ENCODE results near the gene TRIM24.
"Not testable (repeated sequence)": the region's sequence is repeated elsewhere in the genome, so short reads cannot be mapped to it uniquely, and the experiment has no call there.

The TRIM24 gene

DNA sequence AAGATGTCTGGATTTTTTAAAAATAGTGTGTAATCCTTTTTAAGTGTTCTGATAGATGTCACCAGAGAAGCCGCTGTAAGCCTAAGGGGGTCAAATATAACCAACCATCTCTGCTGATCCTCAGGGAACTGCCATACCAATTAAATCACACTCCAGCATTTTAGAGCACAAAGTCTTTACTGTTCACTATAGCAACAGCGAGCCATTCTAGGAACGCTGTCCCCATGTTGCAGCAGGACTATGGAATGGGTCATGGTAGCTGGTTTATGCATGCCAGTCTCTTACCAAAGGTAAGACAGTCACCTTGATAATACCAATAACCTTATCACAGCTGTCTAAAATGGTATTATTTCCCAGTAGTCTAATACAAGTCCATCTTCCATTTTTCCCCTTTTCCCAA lies 33.5 kb downstream of the TRIM24 start:
- DNase-seq (ENCODE audit: low read depth in 2 of 2, low spot score in 1 of 2) = no peak

DNA sequence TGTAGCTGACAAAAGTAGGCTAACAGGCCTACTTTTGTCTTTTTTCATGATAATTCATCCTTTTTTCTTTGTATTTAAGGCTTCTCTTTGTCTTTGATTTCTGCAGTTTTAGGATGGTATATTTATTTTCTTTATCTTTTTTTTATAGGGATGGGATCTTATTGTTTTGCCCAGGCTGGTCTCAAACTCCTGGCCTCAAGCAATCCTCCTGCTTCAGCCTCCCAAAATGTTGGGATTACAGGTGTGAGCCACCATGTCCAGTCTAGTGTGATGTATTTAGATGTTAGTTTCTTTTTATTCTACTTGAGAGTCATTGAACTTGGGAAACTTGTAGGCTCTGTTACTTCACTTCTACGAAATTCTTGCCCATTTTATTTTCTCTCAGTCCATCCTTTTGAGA lies 35.4 kb downstream of the TRIM24 start:
- no peak for DNase-seq (ENCODE audit: low read depth in 2 of 2, low spot score in 1 of 2)

DNA sequence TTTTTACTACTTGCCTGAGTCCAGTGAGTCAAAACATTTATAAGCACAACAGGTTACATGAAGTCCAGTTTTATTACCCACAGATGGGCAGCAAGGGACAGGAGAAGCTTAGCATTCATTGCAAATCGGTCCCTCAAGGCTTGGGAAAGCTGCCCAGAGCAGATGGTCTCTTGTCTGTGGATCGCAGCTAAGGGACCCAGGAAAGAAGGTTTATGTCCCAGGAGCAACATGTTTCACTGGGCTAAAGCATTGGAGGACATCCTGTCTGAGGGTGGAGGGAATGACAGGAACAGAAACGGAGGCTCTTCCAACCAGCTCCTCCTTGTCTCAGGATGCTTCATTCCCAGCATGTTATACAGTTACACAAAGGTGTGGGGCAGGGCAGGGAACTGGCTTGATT lies 39.3 kb downstream of the TRIM24 start:
- no peak for DNase-seq (ENCODE audit: low read depth in 2 of 2, low spot score in 1 of 2)

DNA sequence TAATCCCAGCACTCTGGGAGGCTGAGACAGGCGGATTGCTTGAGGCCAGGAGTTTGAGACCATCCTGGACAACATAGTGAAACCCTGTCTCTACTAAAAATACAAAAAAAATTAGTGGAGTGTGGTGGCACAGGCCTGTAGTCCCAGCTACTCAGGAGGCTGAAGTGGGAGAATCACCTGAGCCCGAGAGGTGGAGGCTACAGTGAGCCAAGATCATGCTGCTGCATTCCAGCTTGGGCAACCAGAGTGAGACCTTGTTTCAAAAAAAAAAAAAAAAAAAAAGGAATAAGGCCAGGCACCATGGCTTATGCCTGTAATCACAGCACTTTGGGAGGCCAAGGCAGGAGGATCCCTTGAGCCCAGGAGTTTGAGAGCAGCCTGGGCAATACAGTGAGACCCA lies 40.2 kb downstream of the TRIM24 start:
- not testable (repeated sequence) for DNase-seq (ENCODE audit: low read depth in 2 of 2, low spot score in 1 of 2)

DNA sequence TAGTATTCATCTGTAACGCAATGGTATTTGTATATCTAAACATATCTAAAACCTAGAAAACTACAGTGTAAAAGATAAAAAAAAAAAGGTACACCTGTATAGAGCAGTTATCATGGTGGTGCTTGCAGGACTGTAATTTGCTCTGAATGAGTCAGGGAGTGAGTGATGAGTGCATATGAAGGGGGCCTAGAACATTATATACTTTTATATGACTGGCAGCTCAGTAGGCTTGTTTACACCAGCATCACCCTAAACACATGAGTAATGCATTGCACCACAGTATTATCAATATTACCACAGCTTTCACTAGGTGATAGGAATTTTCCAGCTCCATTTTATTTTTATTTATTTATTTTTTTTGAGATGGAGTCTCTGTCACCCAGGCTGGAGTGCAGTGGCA lies 40.8 kb downstream of the TRIM24 start:
- DNase-seq (ENCODE audit: low read depth in 2 of 2, low spot score in 1 of 2) = no peak

DNA sequence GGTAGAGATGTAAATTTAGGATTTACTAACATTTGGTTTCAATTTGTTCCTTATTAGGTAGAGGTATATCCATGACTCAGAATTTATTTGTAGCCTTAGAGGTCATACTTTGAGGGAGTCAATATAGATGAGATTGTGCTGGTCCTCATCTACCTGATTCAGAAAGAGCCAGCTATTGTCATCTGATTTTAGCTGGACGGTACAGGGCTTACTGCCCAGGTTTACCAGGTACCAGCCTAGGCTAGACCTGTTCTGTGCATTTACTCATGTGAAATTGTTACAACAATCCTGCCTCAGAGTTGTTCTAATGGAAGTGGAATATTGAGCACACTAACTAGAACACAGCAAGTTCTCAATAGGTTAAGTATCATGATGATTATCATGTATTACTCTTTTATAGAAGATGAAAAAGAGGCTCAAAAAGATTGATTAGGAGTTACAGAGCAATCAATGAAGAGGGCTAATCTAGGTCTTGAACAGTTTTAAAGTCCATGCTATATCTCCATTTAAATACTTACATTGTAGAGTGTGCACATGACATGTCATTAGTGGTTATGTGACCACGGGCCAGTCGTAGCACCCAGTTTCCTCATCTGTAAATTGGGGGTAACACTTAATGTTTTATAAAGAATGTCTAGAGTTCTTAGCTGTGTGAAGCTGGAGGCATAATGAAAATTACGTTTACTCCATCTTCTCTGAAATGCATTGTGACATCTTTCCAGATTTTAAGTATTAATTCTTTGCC lies 42.1 kb downstream of the TRIM24 start:
- no peak for DNase-seq (ENCODE audit: low read depth in 2 of 2, low spot score in 1 of 2)

DNA sequence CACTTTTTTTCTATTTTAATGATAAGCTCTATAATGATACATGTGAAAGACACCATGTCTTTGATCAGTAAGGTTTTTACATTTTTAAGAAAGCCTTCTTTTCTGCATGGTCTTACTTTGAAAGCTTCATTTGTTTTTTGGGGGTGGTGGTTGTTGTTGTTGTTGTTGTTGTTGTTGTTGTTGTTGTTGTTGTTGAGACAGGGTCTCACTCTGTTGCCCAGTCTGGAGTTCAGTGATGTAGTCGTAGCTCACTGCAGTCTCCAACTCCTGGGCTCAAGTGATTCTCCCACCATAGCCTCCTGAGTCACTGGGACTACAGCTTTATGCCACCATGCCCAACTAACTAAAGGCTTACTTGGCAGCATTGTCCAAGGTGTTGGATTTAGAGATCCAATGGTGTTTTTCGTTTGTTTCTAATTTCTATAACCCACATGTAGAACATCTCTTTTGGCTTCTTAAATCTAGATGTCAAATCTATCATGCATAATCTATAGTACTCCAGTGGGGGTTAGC lies 45.4 kb downstream of the TRIM24 start:
- DNase-seq (ENCODE audit: low read depth in 2 of 2, low spot score in 1 of 2) = no peak

DNA sequence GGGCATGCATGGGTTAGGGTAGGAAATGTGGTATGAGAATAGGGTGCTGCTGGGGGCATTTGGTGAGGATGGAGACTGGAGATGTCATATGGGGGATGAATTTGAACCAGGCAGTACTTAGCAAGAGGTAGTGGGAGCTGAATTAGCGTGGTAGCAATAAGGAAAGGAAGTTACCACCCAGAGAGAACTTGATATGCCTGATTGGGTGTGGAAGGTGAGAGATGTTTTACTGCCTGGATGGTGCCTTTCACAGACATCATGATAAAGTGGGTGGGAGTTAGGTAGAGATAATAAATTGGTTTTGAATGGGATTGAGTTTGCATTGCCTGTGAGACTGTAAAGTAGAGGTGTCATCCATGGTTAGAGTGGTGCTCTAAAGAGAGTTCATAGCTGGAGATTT lies 46.7 kb downstream of the TRIM24 start:
- no peak for DNase-seq (ENCODE audit: low read depth in 2 of 2, low spot score in 1 of 2)

DNA sequence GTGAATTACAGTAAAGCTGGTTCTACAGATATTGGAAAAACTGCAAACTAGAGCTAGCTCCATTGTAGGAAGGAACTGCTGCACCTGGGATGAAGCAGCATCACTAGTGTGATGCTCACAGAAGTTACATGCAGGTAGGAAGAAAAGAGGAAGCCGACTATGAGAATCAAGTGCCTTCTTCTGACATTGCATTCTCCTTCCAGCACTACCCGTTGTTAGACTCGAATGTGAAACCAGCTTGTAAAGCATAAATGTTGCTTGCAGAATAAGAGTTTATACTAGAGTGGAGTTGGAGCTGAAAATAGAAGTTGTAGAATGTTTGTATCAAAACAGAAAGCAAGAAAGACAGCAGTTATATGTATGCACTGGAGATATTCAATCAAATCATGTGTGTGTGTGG lies 49.9 kb downstream of the TRIM24 start:
- no peak for DNase-seq (ENCODE audit: low read depth in 2 of 2, low spot score in 1 of 2)

DNA sequence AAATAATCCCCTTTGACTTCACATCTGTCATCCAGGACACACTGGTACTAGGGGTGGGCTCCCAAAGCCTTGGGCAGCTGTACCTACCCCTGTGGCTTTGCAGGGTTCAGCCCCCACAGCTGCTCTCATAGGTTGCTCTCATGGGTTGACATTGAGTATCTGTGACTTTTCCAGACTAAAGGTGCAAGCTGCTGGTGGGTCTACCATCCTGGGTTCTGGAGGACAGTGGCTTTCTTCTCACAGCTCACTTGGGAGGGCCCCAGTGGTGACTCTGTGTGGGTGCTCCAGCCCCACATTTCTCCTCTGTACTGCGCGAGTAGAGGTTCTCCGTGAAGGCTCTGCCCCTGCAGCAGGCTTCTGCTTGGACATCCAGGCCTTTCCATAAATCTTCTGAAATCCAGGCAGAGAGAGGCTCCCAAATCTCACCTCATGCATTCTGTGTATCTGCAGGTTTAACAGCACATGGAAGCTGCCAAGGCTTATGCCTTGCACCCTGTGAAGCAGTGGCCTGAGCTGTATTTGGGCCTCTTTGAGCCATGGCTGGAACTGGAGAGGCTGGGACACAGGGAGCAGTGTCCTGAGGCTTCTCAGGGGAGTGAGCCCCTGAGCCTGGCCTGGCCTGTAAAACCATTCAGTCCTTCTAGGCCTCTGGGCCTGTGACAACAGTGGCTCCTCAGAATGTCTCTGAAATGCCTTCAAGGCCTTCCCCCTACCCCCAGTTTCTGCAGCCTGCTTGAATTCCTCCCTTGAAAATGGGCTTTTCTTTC lies 52.2 kb downstream of the TRIM24 start:
- DNase-seq (ENCODE audit: low read depth in 2 of 2, low spot score in 1 of 2) = no peak

DNA sequence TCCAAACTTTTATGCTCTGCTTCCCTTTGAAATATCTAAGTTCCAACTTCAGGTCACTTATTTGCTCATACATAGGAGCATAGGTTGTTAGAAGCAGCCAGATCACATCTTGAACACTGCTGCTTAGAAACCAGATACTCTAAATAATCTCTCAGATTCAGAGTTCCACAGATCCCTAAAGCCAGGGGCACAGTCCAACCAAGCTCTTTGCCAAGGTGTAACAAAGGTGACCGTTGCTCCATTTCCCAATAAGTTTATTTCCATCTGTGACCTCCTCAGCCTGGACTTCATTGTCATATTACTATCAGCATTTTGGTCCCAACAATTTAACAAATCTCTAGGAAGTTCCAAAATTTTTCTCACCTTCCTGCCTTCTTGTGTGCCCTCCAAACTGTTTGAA lies 52.8 kb downstream of the TRIM24 start:
- no peak for DNase-seq (ENCODE audit: low read depth in 2 of 2, low spot score in 1 of 2)

DNA sequence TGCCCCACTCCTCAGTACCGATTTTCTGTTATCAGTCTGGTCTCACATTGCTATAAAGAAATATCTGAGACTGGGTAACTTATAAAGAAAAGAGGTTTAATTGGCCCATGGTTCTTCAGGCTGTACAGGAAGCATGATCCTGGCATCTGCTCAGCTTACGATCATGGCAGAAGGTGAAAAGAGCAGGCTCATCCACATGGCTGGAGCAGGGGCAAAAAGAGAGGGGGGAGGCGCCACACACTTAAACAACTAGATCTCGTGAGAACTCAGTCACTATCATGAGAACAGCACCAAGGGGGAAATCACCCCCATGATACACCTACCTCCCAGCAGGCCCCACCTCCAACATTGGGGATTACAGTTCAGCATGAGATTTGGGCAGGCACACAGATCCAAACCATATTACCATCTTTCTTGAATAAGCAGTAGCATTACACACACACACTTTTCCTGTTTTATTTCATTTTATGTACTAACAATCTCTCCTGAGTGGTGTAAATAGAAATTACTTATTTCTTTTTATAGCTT lies 53.3 kb downstream of the TRIM24 start:
- no peak for DNase-seq (ENCODE audit: low read depth in 2 of 2, low spot score in 1 of 2)

DNA sequence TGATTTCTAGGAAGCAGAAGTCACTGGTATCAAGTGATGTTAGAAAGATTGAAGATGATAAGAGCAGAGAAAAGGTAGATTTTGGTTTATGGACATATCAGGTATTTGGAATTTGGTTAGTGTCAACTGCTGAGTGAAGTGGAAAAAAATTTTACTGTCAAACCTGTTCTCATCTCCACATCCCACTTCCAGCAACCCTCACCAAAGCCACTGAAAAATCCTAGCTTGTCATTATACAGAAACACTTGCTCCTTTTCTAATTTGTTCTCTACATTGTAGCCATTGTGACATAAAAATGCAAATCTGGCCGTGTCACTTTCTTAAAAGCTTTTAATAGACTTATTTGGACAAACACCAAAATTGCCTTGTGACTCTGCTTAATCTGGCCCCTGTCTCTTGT lies 54.0 kb downstream of the TRIM24 start:
- no peak for DNase-seq (ENCODE audit: low read depth in 2 of 2, low spot score in 1 of 2)

DNA sequence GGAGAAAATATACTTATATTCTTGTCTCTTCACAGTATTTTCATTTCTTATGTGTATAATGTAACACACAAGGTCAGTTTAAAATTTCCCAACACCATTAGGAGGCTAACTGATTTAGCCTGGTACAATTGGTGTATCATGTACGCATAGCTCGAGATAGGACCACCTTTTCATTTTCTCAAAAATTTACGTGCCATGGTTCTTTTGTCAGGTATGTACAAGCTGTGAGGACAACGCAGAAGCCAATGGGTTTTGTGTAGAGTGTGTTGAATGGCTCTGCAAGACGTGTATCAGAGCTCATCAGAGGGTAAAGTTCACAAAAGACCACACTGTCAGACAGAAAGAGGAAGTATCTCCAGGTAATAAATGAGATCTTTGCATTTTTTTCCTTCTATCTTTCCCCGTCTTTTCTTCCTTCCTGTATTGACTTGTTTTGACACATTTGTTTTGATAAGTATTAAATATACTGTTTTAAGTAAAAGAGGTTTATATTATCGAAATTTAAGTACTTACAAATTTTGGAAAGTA lies 55.0 kb downstream of the TRIM24 start:
- DNase-seq (ENCODE audit: low read depth in 2 of 2, low spot score in 1 of 2) = no peak

DNA sequence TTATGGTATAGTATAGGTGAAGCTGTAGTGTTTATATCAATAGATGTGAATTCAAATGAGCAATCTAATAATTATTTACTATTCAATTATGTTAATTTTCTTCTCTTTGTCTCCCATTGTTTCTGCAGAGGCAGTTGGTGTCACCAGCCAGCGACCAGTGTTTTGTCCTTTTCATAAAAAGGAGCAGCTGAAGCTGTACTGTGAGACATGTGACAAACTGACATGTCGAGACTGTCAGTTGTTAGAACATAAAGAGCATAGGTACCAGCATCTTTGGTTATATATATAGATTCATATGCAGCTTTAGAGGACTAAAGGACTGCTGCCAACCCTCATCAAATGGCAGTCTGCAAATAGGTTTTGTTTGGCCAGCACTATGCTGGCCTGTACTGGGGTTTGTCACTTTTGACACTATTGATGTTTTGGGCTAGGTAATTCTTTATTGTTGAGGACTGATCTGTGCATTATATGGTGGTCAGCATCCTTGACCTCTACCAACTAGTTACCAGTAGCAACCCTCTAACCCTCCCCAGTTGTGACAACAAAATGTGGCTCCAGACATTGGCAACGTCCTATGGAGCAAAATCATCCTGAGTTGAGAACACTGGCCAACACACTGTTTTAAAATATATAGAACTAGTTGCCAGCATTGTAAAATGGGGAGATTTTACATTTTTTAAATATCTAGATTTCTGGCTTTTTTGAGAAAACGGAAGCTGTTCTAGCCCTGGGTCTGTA lies 59.2 kb downstream of the TRIM24 start:
- no peak for DNase-seq (ENCODE audit: low read depth in 2 of 2, low spot score in 1 of 2)

DNA sequence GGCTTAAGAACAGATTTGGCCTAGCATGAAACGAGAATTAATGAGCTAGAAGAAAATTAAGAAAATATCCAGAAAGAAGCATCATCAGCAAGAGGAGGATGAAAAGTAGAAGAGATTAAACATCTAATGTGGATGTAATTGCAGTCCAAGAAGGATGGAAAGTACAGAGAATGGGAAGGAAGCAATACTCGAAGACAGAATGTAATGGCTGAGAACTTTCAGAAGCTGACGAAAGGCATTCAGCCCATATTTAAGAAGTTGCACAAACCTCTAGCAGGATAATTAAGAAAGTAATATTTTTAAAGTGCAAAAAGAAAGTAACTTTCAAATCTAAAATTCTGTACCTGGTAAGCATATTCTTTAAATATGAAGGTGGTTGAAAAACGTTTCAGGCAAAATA lies 60.7 kb downstream of the TRIM24 start:
- no peak for DNase-seq (ENCODE audit: low read depth in 2 of 2, low spot score in 1 of 2)

DNA sequence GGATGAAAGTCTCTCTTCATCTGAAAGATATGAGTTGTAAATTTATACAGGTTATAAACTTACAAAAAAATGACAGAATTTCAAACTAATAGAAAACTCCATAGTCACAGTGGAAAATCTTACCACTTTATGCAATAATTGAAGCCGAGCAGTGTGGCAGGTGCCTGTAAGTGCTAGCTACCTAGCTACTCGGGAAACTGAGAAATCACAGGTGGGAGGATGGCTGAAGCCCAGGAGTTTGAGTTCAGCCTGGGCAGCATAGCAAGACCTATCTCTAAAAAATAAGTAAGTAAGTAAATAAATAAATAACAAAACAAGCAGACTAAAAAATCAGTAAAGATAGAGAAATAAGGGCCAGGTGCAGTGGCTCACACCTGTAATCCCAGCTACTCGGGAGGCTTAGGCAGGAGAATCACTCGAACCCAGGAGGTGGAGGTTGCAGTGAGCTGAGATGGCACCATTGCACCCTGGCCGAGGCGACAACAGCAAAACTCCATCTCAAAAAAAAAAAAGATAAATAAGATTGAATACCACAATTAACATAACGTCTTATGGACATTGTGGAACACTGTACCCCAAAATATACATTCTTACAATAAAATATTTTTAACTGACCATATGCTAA lies 61.9 kb downstream of the TRIM24 start:
- no peak for DNase-seq (ENCODE audit: low read depth in 2 of 2, low spot score in 1 of 2)

DNA sequence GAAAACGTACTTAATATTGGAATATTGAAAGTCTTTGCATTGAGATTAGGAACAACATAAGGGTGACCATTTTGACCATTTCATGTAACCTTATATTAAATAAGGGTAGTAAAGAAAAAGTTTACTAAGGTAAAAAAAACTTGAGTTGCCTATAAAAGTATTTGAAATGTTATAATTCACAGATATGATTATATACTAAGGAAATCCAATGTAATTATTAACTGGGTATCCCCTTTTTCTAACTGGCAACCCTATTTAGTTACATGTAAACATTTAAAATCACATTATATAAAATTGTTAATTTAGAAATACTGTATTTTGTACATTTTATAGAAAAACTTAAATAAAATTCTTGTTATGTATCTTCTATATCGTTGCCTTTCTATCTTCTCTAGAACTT lies 64.2 kb downstream of the TRIM24 start:
- DNase-seq (ENCODE audit: low read depth in 2 of 2, low spot score in 1 of 2) = no peak

DNA sequence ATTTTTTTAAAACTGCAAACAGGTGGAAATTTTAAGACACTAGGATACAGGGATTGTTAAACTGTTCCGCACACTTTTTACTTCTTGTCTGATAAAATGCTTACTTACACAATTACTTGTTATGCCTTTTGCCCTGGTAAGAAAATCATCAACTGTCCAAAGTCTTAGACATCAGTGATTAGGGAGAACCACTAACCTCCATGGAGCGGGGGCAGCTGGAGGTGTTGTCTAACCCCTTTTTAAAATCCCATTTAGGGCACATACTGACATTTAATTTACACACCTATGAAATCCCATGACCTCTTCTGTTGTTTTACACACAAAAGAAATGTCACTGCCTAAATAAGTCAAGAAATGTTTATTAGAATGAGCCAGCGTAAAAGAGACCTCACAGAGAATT lies 65.7 kb downstream of the TRIM24 start:
- no peak for DNase-seq (ENCODE audit: low read depth in 2 of 2, low spot score in 1 of 2)

DNA sequence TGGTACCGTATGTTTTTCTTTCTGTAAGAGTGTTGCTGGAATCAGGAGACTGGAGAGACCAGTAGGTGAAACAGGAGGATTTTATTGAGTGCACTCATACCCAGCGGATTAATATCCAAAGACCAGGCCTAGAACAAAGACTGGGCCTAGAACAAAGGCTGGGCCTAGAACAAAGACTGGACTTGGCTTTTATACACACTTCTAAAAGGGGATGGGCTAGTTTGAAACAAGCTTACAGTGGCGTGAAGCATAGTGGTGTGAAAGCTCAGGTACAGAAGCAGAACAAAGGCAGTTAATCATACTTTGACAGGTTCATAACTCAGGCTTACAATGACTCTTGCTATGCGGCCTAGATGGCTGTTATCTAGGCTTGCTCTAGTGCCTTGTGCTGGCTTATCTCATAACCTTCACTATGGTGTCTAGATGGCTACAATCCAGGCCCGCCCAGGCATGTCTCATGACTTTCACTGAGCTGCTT lies 67.7 kb downstream of the TRIM24 start:
- no peak for DNase-seq (ENCODE audit: low read depth in 2 of 2, low spot score in 1 of 2)

DNA sequence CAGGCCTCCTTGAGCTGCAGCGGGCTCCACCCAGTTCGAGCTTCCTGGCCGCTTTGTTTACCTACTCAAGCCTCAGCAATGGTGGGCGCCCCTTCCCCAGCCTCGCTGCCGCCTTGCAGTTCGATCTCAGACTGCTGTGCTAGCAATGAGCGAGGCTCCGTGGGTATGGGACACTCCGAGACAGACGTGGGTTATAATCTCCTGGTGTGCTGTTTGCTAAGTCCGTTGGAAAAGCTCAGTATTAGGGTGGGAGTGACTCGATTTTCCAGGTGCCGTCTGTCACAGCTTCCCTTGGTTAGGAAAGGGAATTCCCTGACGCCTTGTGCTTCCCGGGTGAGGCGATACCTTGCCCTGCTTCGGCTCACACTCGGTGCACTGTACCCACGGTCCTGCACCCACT lies 76.8 kb downstream of the TRIM24 start:
- DNase-seq (ENCODE audit: low read depth in 2 of 2, low spot score in 1 of 2) = not testable (repeated sequence)

Measured in stimulated activated CD8-positive, alpha-beta memory T cell treated with anti-CD3 and anti-CD28 coated beads, Interleukin-4, amount 100 ng/mL, for 4 hours (primary cell).